LoVo (cell line): ENCODE measurements around the gene CHRND.

Experiments used
- DNase-seq: peaks from one replicate; pipeline ENCODE4 v3.0.0-alpha.2; 2016; ENCODE audit warnings: low spot score

The CHRND gene

GRCh38 chr2:232525791-232526371 is at the start of gene CHRND:
TSS of gene CHRND (plus strand) at chr2:232526160. CDS start at chr2:232526216, 56 bp downstream.
- DNase-seq, result no peak

- no peak for DNase-seq
Measured at GRCh38 chr2:232476791-232477190, 49.2 kb upstream of the CHRND start.

- no peak for DNase-seq
Measured at GRCh38 chr2:232477751-232478510, 48.0 kb upstream of the CHRND start.

GRCh38 chr2:232478571-232479340 is 47.2 kb upstream of the CHRND start:
- DNase-seq, result no peak

- no peak for DNase-seq
Measured at GRCh38 chr2:232479341-232480200, 46.4 kb upstream of the CHRND start.

GRCh38 chr2:232480201-232481190 is 45.5 kb upstream of the CHRND start:
- DNase-seq, result no peak

- no peak for DNase-seq
Measured at GRCh38 chr2:232481322-232482140, 44.4 kb upstream of the CHRND start.

- no peak for DNase-seq
Measured at GRCh38 chr2:232482301-232483238, 43.4 kb upstream of the CHRND start.

GRCh38 chr2:232483311-232483922 is 42.5 kb upstream of the CHRND start:
- DNase-seq, result no peak

- no peak for DNase-seq
Measured at GRCh38 chr2:232483923-232484627, 41.9 kb upstream of the CHRND start.

- no peak for DNase-seq
Measured at GRCh38 chr2:232484628-232485347, 41.2 kb upstream of the CHRND start.

GRCh38 chr2:232485348-232485756 is 40.6 kb upstream of the CHRND start:
- no peak for DNase-seq

GRCh38 chr2:232485757-232486557 is 40.0 kb upstream of the CHRND start:
- no peak for DNase-seq

GRCh38 chr2:232486558-232487384 is 39.2 kb upstream of the CHRND start:
- DNase-seq, result no peak
